Loucy (cell line): ENCODE measurements around the gene SART3.

Experiments used
- H2AFZ ChIP-seq: fragments of 200-600 bp; sonication (generic); 2 replicates; pipeline ENCODE4 v1.6.0; 2016; ENCODE audit warnings: antibody characterized with exemption, mild to moderate bottlenecking, low read length, moderate library complexity
- H3F3A ChIP-seq: fragments of 200-600 bp; 2 replicates; pipeline ENCODE4 v1.6.0; 2016; ENCODE audit warnings: antibody characterized with exemption, low read depth, mild to moderate bottlenecking
- H3K27me3 ChIP-seq: fragments of 200-600 bp; sonication (generic); 2 replicates; pipeline ENCODE4 v1.6.1; 2014; ENCODE audit warnings: low read length, mild to moderate bottlenecking; ENCODE audit not compliant: insufficient read depth, poor library complexity, severe bottlenecking
- H3K36me3 ChIP-seq: fragments of 200-600 bp; sonication (generic); 2 replicates; pipeline ENCODE4 v1.6.1; 2016; ENCODE audit warnings: low read length; ENCODE audit not compliant: insufficient read depth
- H3K4me1 ChIP-seq: fragments of 200-600 bp; sonication (generic); 2 replicates; pipeline ENCODE4 v1.5.1; 2014; ENCODE audit warnings: low read length, mild to moderate bottlenecking; ENCODE audit not compliant: insufficient read depth, poor library complexity, severe bottlenecking
- H3K4me2 ChIP-seq: fragments of 200-600 bp; sonication (generic); 2 replicates; pipeline ENCODE4 v1.6.0; 2014; ENCODE audit warnings: antibody characterized with exemption, low read length, low read depth, mild to moderate bottlenecking; ENCODE audit not compliant: poor library complexity, severe bottlenecking
- H3K4me3 ChIP-seq: fragments of 200-600 bp; sonication (generic); 2 replicates; pipeline ENCODE4 v1.5.1; 2014; ENCODE audit warnings: low read length, mild to moderate bottlenecking, mixed read lengths; ENCODE audit not compliant: poor library complexity, severe bottlenecking
- H3K79me2 ChIP-seq: fragments of 200-600 bp; sonication (generic); 2 replicates; pipeline ENCODE4 v1.6.1; 2014; ENCODE audit warnings: low read length; ENCODE audit not compliant: insufficient read depth
- H3K9ac ChIP-seq: fragments of 200-600 bp; sonication (generic); 2 replicates; pipeline ENCODE4 v1.6.0; 2014; ENCODE audit warnings: mild to moderate bottlenecking, low read depth, low read length, moderate library complexity; ENCODE audit not compliant: poor library complexity, severe bottlenecking
- H3K9me2 ChIP-seq: fragments of 200-600 bp; sonication (generic); replicated peaks from 2 replicates; pipeline ENCODE4 v1.6.1; 2016; ENCODE audit warnings: low read depth, low read length, mixed read lengths
- H3K9me3 ChIP-seq: fragments of 200-600 bp; sonication (generic); 2 replicates; pipeline ENCODE4 v1.6.1; 2014; ENCODE audit warnings: mild to moderate bottlenecking, antibody characterized with exemption, low read length, low read depth; ENCODE audit not compliant: insufficient read depth
- H4K20me1 ChIP-seq: fragments of 200-600 bp; sonication (generic); 2 replicates; pipeline ENCODE4 v1.6.0; 2014; ENCODE audit warnings: antibody characterized with exemption, low read length, mild to moderate bottlenecking; ENCODE audit not compliant: insufficient read depth, poor library complexity, severe bottlenecking
- CTCF ChIP-seq: fragments of 200-600 bp; sonication (generic); conservative IDR thresholded peaks from 2 replicates; pipeline ENCODE4 v1.5.1; 2014; ENCODE audit warnings: mild to moderate bottlenecking, antibody characterized with exemption, low read length
- EZH2phosphoT487 ChIP-seq: fragments of 200-600 bp; IDR thresholded peaks from 2 replicates; pipeline ENCODE4 v1.6.1; 2018; ENCODE audit warnings: antibody characterized with exemption, mild to moderate bottlenecking, moderate library complexity, borderline replicate concordance

The SART3 gene

GRCh38 chr12:108484845-108485244 lies 76.1 kb downstream of the SART3 start:
- Histone ChIP-seq H3K4me3 (no peak overlapping the region), H3K9ac (no peak overlapping the region), H3K79me2 (no peaks in the 10 kb centered on the region), H3F3A (no peaks in the 10 kb centered on the region), H3K9me3 (no peaks in the 10 kb centered on the region), H3K4me1 (no peaks in the 10 kb centered on the region), H4K20me1 (no peaks in the 10 kb centered on the region), H3K27me3 (no peaks in the 10 kb centered on the region), H3K4me2 (no peak overlapping the region), H2AFZ (no peak overlapping the region), H3K36me3 (no peaks in the 10 kb centered on the region), H3K9me2 (no peaks in the 10 kb centered on the region)
- TF ChIP-seq EZH2phosphoT487: no peak
- TF ChIP-seq CTCF: no peak

- no peaks in the 10 kb centered on the region for H3F3A ChIP-seq
- no peaks in the 10 kb centered on the region for H3K9me3 ChIP-seq
- H3K79me2 ChIP-seq: no peaks in the 10 kb centered on the region
- no peaks in the 10 kb centered on the region for H3K9me2 ChIP-seq
- no peak overlapping the region for H3K4me2 ChIP-seq
- H3K4me3 ChIP-seq: no peak overlapping the region
- TF ChIP-seq CTCF (no peak), EZH2phosphoT487 (no peak)
- H2AFZ ChIP-seq: no peak overlapping the region
- H3K27me3 ChIP-seq: no peaks in the 10 kb centered on the region
- H3K9ac ChIP-seq: no peak overlapping the region
- H4K20me1 ChIP-seq: no peaks in the 10 kb centered on the region
- H3K36me3 ChIP-seq: no peaks in the 10 kb centered on the region
- H3K4me1 ChIP-seq: no peaks in the 10 kb centered on the region
Measured at GRCh38 chr12:108484431-108484830, 76.5 kb downstream of the SART3 start.

DNA sequence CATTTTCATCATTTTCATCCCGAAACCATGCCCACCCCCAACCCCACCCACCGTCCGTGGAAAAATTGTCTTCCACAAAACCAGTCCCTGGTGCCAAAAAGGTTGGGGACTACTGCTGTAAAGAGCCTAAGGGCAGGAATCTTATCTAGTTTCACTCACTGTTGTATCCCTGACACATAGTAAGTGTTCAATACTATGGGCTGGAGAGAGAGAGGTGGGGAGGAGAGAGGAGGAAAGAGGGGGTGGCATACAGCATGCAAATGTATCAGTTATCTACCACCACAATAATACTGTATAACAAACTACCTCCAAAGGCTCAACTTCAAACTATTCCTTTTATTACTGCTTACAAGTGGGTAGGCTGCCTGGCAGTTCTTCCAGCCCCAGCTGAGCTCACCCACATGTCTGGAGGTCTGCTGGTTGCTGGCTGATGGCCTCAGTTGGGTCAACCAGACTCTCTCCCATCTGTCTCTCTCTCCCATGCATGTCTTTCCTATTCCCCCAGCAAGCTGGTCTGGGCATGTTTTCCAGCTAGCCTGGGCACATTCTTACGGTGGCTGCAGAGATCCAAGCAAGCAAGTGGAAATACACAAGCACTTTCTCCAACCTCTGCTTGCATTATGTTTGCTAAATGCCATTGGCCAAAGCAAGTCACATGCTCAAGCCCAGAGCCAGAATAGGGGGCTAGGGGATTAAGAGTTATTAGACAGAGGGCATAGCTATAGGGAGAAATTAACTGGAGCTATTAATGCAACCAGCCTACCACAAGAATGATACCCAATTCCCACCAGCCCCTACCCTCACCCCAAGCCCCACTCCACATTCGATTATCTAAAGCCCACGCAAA lies 77.5 kb downstream of the SART3 start:
- no peaks in the 10 kb centered on the region for H3F3A ChIP-seq
- H3K9me2 ChIP-seq: no peaks in the 10 kb centered on the region

More for the DNA sequence above, 77.5 kb downstream of the SART3 start:
- H2AFZ ChIP-seq: no peak overlapping the region
- H3K4me3 ChIP-seq: no peak overlapping the region
- H3K4me2 ChIP-seq: no peak overlapping the region
- TF ChIP-seq EZH2phosphoT487: no peak
- no peak for TF ChIP-seq CTCF
- no peaks in the 10 kb centered on the region for H3K79me2 ChIP-seq
- H3K9ac ChIP-seq: no peak overlapping the region
- no peaks in the 10 kb centered on the region for H3K27me3 ChIP-seq
- H3K36me3 ChIP-seq: no peaks in the 10 kb centered on the region
- peaks cover 6% of the 10 kb centered on the region for H3K4me1 ChIP-seq
- H3K9me3 ChIP-seq: no peaks in the 10 kb centered on the region
- H4K20me1 ChIP-seq: no peaks in the 10 kb centered on the region
